ENCODE measurements around the gene PDE5A.

PDE5A gene

GRCh38 chr4:119537586-119537985 is 91.0 kb downstream of the PDE5A start:
- TF ChIP-seq CTCF (IDR thresholded peaks at IDR 0.05; ENCODE audit: insufficient read depth, low read length, poor library complexity, severe bottlenecking) (no peak), EZH2phosphoT487 (conservative IDR thresholded peaks at IDR 0.05; ENCODE audit: low read length) (no peak)
- Histone ChIP-seq H3K27ac (ENCODE audit: low read depth, low read length) (no peak overlapping the region), H4K20me1 (ENCODE audit: low read depth, low read length) (no peaks in the 10 kb centered on the region), H3K4me2 (ENCODE audit: low read depth, low read length, poor library complexity, severe bottlenecking) (no peak overlapping the region), H3K27me3 (ENCODE audit: low read length) (no peaks in the 10 kb centered on the region), H3K9me3 (ENCODE audit: insufficient read depth, low read length) (no peaks in the 10 kb centered on the region), H3K36me3 (ENCODE audit: low read length) (no peaks in the 10 kb centered on the region), H3K79me2 (ENCODE audit: insufficient read depth, low read length) (no peaks in the 10 kb centered on the region), H3F3A (ENCODE audit: insufficient read depth) (no peaks in the 10 kb centered on the region), H3K9me2 (replicated peaks; ENCODE audit: insufficient read depth, low read length) (no peaks in the 10 kb centered on the region), H3K9ac (ENCODE audit: low read length) (no peak overlapping the region), H3K4me3 (ENCODE audit: insufficient read depth, low read length, poor library complexity, severe bottlenecking) (no peak overlapping the region), H2AFZ (ENCODE audit: low read depth, low read length, severe bottlenecking) (no peak overlapping the region)

GRCh38 chr4:119536572-119537528 is 91.8 kb downstream of the PDE5A start:
- Histone ChIP-seq H3F3A (ENCODE audit: insufficient read depth) (no peaks in the 10 kb centered on the region), H3K4me2 (ENCODE audit: low read depth, low read length, poor library complexity, severe bottlenecking) (no peak overlapping the region), H3K27ac (ENCODE audit: low read depth, low read length) (no peak overlapping the region), H3K9me2 (replicated peaks; ENCODE audit: insufficient read depth, low read length) (no peaks in the 10 kb centered on the region), H3K9me3 (ENCODE audit: insufficient read depth, low read length) (no peaks in the 10 kb centered on the region), H2AFZ (ENCODE audit: low read depth, low read length, severe bottlenecking) (no peak overlapping the region), H4K20me1 (ENCODE audit: low read depth, low read length) (no peaks in the 10 kb centered on the region), H3K36me3 (ENCODE audit: low read length) (no peaks in the 10 kb centered on the region), H3K9ac (ENCODE audit: low read length) (no peak overlapping the region), H3K79me2 (ENCODE audit: insufficient read depth, low read length) (no peaks in the 10 kb centered on the region), H3K27me3 (ENCODE audit: low read length) (no peaks in the 10 kb centered on the region), H3K4me3 (ENCODE audit: insufficient read depth, low read length, poor library complexity, severe bottlenecking) (no peak overlapping the region)
- no peak for TF ChIP-seq EZH2phosphoT487 (conservative IDR thresholded peaks at IDR 0.05; ENCODE audit: low read length)
- no peak for TF ChIP-seq CTCF (IDR thresholded peaks at IDR 0.05; ENCODE audit: insufficient read depth, low read length, poor library complexity, severe bottlenecking)

GRCh38 chr4:119532319-119532718 is 96.3 kb downstream of the PDE5A start:
- Histone ChIP-seq H4K20me1 (ENCODE audit: low read depth, low read length) (no peaks in the 10 kb centered on the region), H3K4me2 (ENCODE audit: low read depth, low read length, poor library complexity, severe bottlenecking) (no peak overlapping the region), H3F3A (ENCODE audit: insufficient read depth) (no peaks in the 10 kb centered on the region), H3K9me3 (ENCODE audit: insufficient read depth, low read length) (no peaks in the 10 kb centered on the region), H3K9ac (ENCODE audit: low read length) (no peak overlapping the region), H3K4me3 (ENCODE audit: insufficient read depth, low read length, poor library complexity, severe bottlenecking) (no peak overlapping the region), H3K27me3 (ENCODE audit: low read length) (no peaks in the 10 kb centered on the region), H2AFZ (ENCODE audit: low read depth, low read length, severe bottlenecking) (no peak overlapping the region), H3K36me3 (ENCODE audit: low read length) (no peaks in the 10 kb centered on the region), H3K9me2 (replicated peaks; ENCODE audit: insufficient read depth, low read length) (no peaks in the 10 kb centered on the region), H3K27ac (ENCODE audit: low read depth, low read length) (no peak overlapping the region), H3K79me2 (ENCODE audit: insufficient read depth, low read length) (no peaks in the 10 kb centered on the region)
- TF ChIP-seq CTCF (IDR thresholded peaks at IDR 0.05; ENCODE audit: insufficient read depth, low read length, poor library complexity, severe bottlenecking) (no peak), EZH2phosphoT487 (conservative IDR thresholded peaks at IDR 0.05; ENCODE audit: low read length) (no peak)
